ENCODE measurements around the gene KLF2.

DNA sequence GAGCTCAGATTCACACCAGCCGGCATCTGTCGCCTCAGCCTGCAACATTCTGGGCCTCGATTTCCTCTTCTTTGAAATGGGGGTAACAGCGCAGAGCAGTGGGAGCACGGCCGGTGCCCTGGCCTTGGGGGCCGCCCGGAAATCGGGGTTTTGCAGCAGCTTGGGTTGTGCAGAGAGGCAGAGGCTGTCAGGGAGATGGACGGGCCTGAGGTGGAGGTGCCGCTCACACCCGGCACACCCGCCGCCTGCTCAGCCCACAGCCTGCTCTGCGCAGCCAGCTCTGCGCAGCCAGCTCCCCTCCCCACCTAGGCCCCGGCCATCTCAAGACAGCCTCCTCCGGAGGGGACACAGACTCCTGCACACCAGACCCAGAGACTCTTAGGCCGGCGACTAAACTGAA, 10.6 kb downstream of the KLF2 start:
- TF ChIP-seq, protein P1, sequence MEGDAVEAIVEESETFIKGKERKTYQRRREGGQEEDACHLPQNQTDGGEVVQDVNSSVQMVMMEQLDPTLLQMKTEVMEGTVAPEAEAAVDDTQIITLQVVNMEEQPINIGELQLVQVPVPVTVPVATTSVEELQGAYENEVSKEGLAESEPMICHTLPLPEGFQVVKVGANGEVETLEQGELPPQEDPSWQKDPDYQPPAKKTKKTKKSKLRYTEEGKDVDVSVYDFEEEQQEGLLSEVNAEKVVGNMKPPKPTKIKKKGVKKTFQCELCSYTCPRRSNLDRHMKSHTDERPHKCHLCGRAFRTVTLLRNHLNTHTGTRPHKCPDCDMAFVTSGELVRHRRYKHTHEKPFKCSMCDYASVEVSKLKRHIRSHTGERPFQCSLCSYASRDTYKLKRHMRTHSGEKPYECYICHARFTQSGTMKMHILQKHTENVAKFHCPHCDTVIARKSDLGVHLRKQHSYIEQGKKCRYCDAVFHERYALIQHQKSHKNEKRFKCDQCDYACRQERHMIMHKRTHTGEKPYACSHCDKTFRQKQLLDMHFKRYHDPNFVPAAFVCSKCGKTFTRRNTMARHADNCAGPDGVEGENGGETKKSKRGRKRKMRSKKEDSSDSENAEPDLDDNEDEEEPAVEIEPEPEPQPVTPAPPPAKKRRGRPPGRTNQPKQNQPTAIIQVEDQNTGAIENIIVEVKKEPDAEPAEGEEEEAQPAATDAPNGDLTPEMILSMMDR (IDR thresholded peaks at IDR 0.05), result no peak
- no peak for TF ChIP-seq POLR2A (IDR thresholded peaks at IDR 0.05)
